Adrenal gland (tissue), 12 donors: Measurements from ENCODE around the gene SIM2. TPM values are rescaled to one million over a fixed set of nuclear protein-coding genes. Genes with fewer than 3 reads are reported as not detected.
A peak's percentile ranks its signal among the peaks of the same experiment; 100 is the strongest.

Experiments
- DNase-seq, 7 donors: peaks; one replicate each; pipeline ENCODE4 v3.0.0-alpha.2; 2019 to 2020
- H3K27ac ChIP-seq, 5 donors: fragments of 200-600 bp; sonication (generic) in 4 of 5; 1 replicate in 3 of 5; 2 replicates in 2 of 5; pipeline versions ENCODE4 v1.5.1 to v1.8.0; 2016 to 2020; ENCODE audit warnings: mild to moderate bottlenecking in 1 of 5
- H3K27me3 ChIP-seq: fragments of 200-600 bp; 2 replicates; pipeline ENCODE4 v1.8.0; 2021
- H3K36me3 ChIP-seq, 2 donors: fragments of 200-600 bp; replicated peaks in 1 of 2; 1 replicate in 1 of 2; 2 replicates in 1 of 2; pipeline versions ENCODE4 v1.5.1 to v1.8.0; 2018 to 2022
- H3K4me1 ChIP-seq, 2 donors: fragments of 200-600 bp; replicated peaks in 1 of 2; 1 replicate in 1 of 2; 2 replicates in 1 of 2; pipeline versions ENCODE4 v1.5.1 to v1.8.0; 2018 to 2021
- H3K4me3 ChIP-seq, 4 donors: fragments of 200-600 bp; sonication (generic) in 3 of 4; one replicate each; pipeline ENCODE4 v1.5.1; 2016 to 2018
- H3K9me3 ChIP-seq, 3 donors: fragments of 200-600 bp; sonication (generic) in 1 of 3; replicated peaks in 1 of 3; 1 replicate in 2 of 3; 2 replicates in 1 of 3; pipeline versions ENCODE4 v1.5.1 to v1.8.0; 2016 to 2021
- CTCF ChIP-seq, 6 experiments: fragments of 450-650 bp in 4 of 6; fragments of 200-600 bp in 2 of 6; sonication (generic) in 1 of 6; IDR thresholded peaks; 1 replicate in 5 of 6; 2 replicates in 1 of 6; pipeline versions ENCODE4 v1.5.1 to v1.8.0; 2016 to 2021; ENCODE audit warnings: antibody characterized with exemption in 6 of 6, mild to moderate bottlenecking in 2 of 6, moderate library complexity in 1 of 6
- POLR2A ChIP-seq, 2 donors: fragments of 450-650 bp; IDR thresholded peaks; one replicate each; pipeline ENCODE4 v1.6.1; 2017; ENCODE audit warnings: antibody characterized with exemption in 2 of 2, mild to moderate bottlenecking in 2 of 2, moderate library complexity in 1 of 2
- WGBS, 4 donors: extraction: QIAGEN DNeasy Blood & Tissue Kit in 2 of 4; methylation state at CpG; one replicate each; pipeline versions ENCODE4 v1.1.5 to v1.1.7; 2013 to 2017; 5-methylcytosine and 5-hydroxymethylcytosine counted together
- intact Hi-C, 2 donors: fragments of 100-400 bp; cut with DNase I; formaldehyde crosslinking; loops; one replicate each; pipeline versions ENCODE4 v1.14.1 to v1.15.0; 2022 to 2023
- polyA plus RNA-seq, 3 donors: library from polyadenylated mRNA; stranded (reverse); fragments of 200-250 nt in 2 of 3; fragments of 350-450 nt in 1 of 3; fragmentation: Illumina TruSeq in 1 of 3; extraction: RNeasy Lipid Tissue Mini Kit (QIAGEN cat#74804) in 1 of 3; gene quantifications; one replicate each; pipeline ENCODE4 v1.2.3, GENCODE V29; 2013 to 2014
- total RNA-seq, 9 donors: library from RNA; depleted of rRNA in 4 of 9; stranded (reverse); fragments of >200 nt in 4 of 9; fragments of 120-200 nt in 1 of 9; fragmentation: NEBNext Ultra II Directional in 1 of 9; extraction: Animal tissue kit (Norgen Biotek cat#: 25700) in 1 of 9; gene quantifications; one replicate each; pipeline versions ENCODE4 v1.1.0 to v1.2.4, GENCODE V29; 2013 to 2023
- donor health status: healthy with polysubstance abuse.
- donor health status: Bipolar disorder and iron deficiency.
- donor health status: DM: yes; HTN: yes; CAD: no.
- donor health status: DM: no; HTN: no; CAD: no.
- donor health status: DM: no; HTN: no; CAD: no.
- donor health status: DM: yes; HTN: yes; CAD: no.

SIM2 gene
- total and polyA plus RNA-seq, 12 donors, result 0.03 to 0.55 (median 0.15) TPM; not detected in 5

- peak overlapping the region in 3 of 5 donors; percentile 37 to 48 (median 41) for H3K27ac ChIP-seq
- intact Hi-C loops, result no loop called here
Measured at GRCh38 chr21:36768496-36768895, 69.6 kb downstream of the SIM2 start.

GRCh38 chr21:36769051-36769839 is 70.3 kb downstream of the SIM2 start:
- intact Hi-C loops, result no loop called here
- no peaks in the 10 kb centered on the region for H3K36me3 ChIP-seq
- H3K4me1 ChIP-seq, result peaks cover 20 to 28% of the 10 kb centered on the region in 2 donors
- TF ChIP-seq POLR2A (IDR thresholded peaks at IDR 0.05) (no peak), CTCF (IDR thresholded peaks at IDR 0.05) (no peak)
- no peaks in the 10 kb centered on the region for H3K27me3 ChIP-seq
- H3K27ac ChIP-seq, result peak overlapping the region in 3 of 5 donors; percentile 37 to 48 (median 41)
- 33 to 45% (median 38%) methylated on average over 8 of the region's 8 CpGs for WGBS, 4 donors
- no peak overlapping the region for H3K4me3 ChIP-seq
- DNase-seq, result peak; percentile 29 to 82 (median 63)
- H3K9me3 ChIP-seq, result no peaks in the 10 kb centered on the region

More at GRCh38 chr21:36768496-36768895, 69.6 kb downstream of the SIM2 start:
- TF ChIP-seq POLR2A (IDR thresholded peaks at IDR 0.05), result no peak
- no peak for TF ChIP-seq CTCF (IDR thresholded peaks at IDR 0.05)
- Histone ChIP-seq H3K4me3 (no peak overlapping the region), H3K27me3 (no peaks in the 10 kb centered on the region), H3K36me3 (no peaks in the 10 kb centered on the region), H3K9me3 (no peaks in the 10 kb centered on the region), H3K4me1 (peaks cover 19 to 23% of the 10 kb centered on the region in 2 donors)
- no peak for DNase-seq
- 80 to 95% (median 89%) methylated on average over 13 of the region's 13 CpGs for WGBS, 4 donors

GRCh38 chr21:36773117-36773516 is 74.2 kb downstream of the SIM2 start:
- 30 to 35% (median 33%) methylated on average over 4 to 5 of the region's 5 CpGs for whole genome bisulfite sequencing, 4 donors
- DNase-seq, result peak; percentile 90 to 97 (median 95)
- Histone ChIP-seq H3K27ac (peak overlapping the region; percentile 3 to 76 (median 32)), H3K36me3 (no peaks in the 10 kb centered on the region), H3K9me3 (no peaks in the 10 kb centered on the region), H3K27me3 (no peaks in the 10 kb centered on the region), H3K4me3 (no peak overlapping the region), H3K4me1 (peaks cover 20 to 28% of the 10 kb centered on the region in 2 donors)
- intact Hi-C loops, result no loop called here
- TF ChIP-seq POLR2A (IDR thresholded peaks at IDR 0.05), result no peak
- no peak for TF ChIP-seq CTCF (IDR thresholded peaks at IDR 0.05)

- Histone ChIP-seq H3K36me3 (no peaks in the 10 kb centered on the region), H3K9me3 (no peaks in the 10 kb centered on the region), H3K4me1 (peaks cover 14 to 25% of the 10 kb centered on the region in 2 donors), H3K4me3 (no peak overlapping the region), H3K27ac (peak overlapping the region in 3 of 5 donors; percentile 18 to 76 (median 56)), H3K27me3 (no peaks in the 10 kb centered on the region)
- 65 to 82% (median 71%) methylated on average over 8 of the region's 8 CpGs for WGBS, 4 donors
- intact Hi-C loops, result no loop called here
- DNase-seq, result peak in 1 of 7 donors; percentile 46
- TF ChIP-seq POLR2A (IDR thresholded peaks at IDR 0.05), result no peak
- no peak for TF ChIP-seq CTCF (IDR thresholded peaks at IDR 0.05)
Measured at GRCh38 chr21:36773995-36774394, 75.1 kb downstream of the SIM2 start.
